Peyer's patch (tissue), 4 donors: Measurements from ENCODE around the gene DSN1.

Source experiments
- CTCF ChIP-seq, 6 experiments: fragments of 450-650 bp in 4 of 6; fragments of 200-600 bp in 2 of 6; sonication (generic) in 1 of 6; IDR thresholded peaks; one replicate each; pipeline ENCODE4 v1.5.1; 2017 to 2019; ENCODE audit warnings: antibody characterized with exemption in 6 of 6, mild to moderate bottlenecking in 3 of 6, moderate library complexity in 1 of 6
- POLR2A ChIP-seq, 2 donors: fragments of 450-650 bp; IDR thresholded peaks; one replicate each; pipeline ENCODE4 v1.5.1; 2017; ENCODE audit warnings: antibody characterized with exemption in 2 of 2, mild to moderate bottlenecking in 2 of 2, moderate library complexity in 2 of 2

- no peak for TF ChIP-seq POLR2A (IDR thresholded peaks at IDR 0.05)
- no peak for TF ChIP-seq CTCF (IDR thresholded peaks at IDR 0.05)
Measured at GRCh38 chr20:36793294-36794115, 19.9 kb upstream of the DSN1 start.
